ENCODE measurements around the gene TSPAN4. TPM values are rescaled to one million over a fixed set of nuclear protein-coding genes. Genes with fewer than 3 reads are reported as not detected.
A peak's percentile ranks its signal among the peaks of the same experiment; 100 is the strongest.

Gene TSPAN4
- polyA plus RNA-seq, 3 donors: 76.0 to 92.3 (median 85.2) TPM

GRCh38 chr11:862081-862661 lies 19.5 kb downstream of the TSPAN4 start:
- DNase-seq: no peak

- no peak for DNase-seq
These were observed 20.0 kb downstream of the TSPAN4 start for GRCh38 chr11:862696-863022.

GRCh38 chr11:863023-863909 lies 20.6 kb downstream of the TSPAN4 start:
- DNase-seq: peak; percentile 55

GRCh38 chr11:863910-864827 lies 21.5 kb downstream of the TSPAN4 start:
- no peak for DNase-seq

- no peak for DNase-seq
These were observed 22.2 kb downstream of the TSPAN4 start for GRCh38 chr11:864898-865297.

GRCh38 chr11:865462-866430 lies 23.1 kb downstream of the TSPAN4 start:
- no peak for DNase-seq

GRCh38 chr11:866481-866880 lies 23.8 kb downstream of the TSPAN4 start:
- DNase-seq: no peak

GRCh38 chr11:867856-868358 lies 25.3 kb downstream of the TSPAN4 start:
- DNase-seq: no peak

- no peak for DNase-seq
These were observed 25.7 kb downstream of the TSPAN4 start for GRCh38 chr11:868394-868793.

GRCh38 chr11:868802-869201 lies 26.1 kb downstream of the TSPAN4 start:
- DNase-seq: no peak

- DNase-seq: no peak
These were observed 26.9 kb downstream of the TSPAN4 start for GRCh38 chr11:869399-870126.

GRCh38 chr11:870127-870413 lies 27.4 kb downstream of the TSPAN4 start:
- no peak for DNase-seq

GRCh38 chr11:870418-870817 lies 27.8 kb downstream of the TSPAN4 start:
- no peak for DNase-seq

GRCh38 chr11:871472-871871 lies 28.8 kb downstream of the TSPAN4 start:
- no peak for DNase-seq

GRCh38 chr11:872799-873198 lies 30.1 kb downstream of the TSPAN4 start:
- DNase-seq: no peak

GRCh38 chr11:873706-874105 lies 31.1 kb downstream of the TSPAN4 start:
- no peak for DNase-seq

GRCh38 chr11:875203-875602 lies 32.6 kb downstream of the TSPAN4 start:
- DNase-seq: no peak

GRCh38 chr11:875769-876301 lies 33.2 kb downstream of the TSPAN4 start:
- DNase-seq: no peak

GRCh38 chr11:876545-876944 lies 33.9 kb downstream of the TSPAN4 start:
- no peak for DNase-seq

- no peak for DNase-seq
These were observed 34.9 kb downstream of the TSPAN4 start for GRCh38 chr11:877565-877964.
